Liver (tissue), 9 donors: ENCODE results near the gene SLC5A1. TPM values are rescaled to one million over a fixed set of nuclear protein-coding genes. Genes with fewer than 3 reads are reported as not detected.

Source experiments
- DNase-seq: peaks from one replicate; pipeline ENCODE4 v3.0.0-alpha.2; 2017; ENCODE audit warnings: low spot score
- H3K27ac ChIP-seq, 2 donors: one replicate each; pipeline ENCODE4 v1.7.0; 2013; ENCODE audit warnings: inconsistent platforms in 2 of 2, low read length in 2 of 2, control low read depth in 1 of 2, low read depth in 1 of 2, mild to moderate bottlenecking in 1 of 2
- H3K27me3 ChIP-seq, 4 donors: one replicate each; pipeline versions ENCODE4 v1.6.1 to v1.7.0; 2013; ENCODE audit warnings: low read length in 3 of 4, inconsistent platforms in 1 of 4, mild to moderate bottlenecking in 1 of 4, moderate library complexity in 1 of 4; ENCODE audit not compliant: control insufficient read depth in 4 of 4, insufficient read depth in 4 of 4
- H3K36me3 ChIP-seq, 4 donors: one replicate each; pipeline versions ENCODE4 v1.6.1 to v1.7.0; 2013; ENCODE audit warnings: low read length in 3 of 4, mild to moderate bottlenecking in 3 of 4, low read depth in 1 of 4, moderate library complexity in 1 of 4; ENCODE audit not compliant: control insufficient read depth in 4 of 4, insufficient read depth in 3 of 4
- H3K4me1 ChIP-seq, 4 donors: one replicate each; pipeline versions ENCODE4 v1.6.1 to v1.7.0; 2013; ENCODE audit warnings: low read length in 3 of 4, mild to moderate bottlenecking in 3 of 4, moderate library complexity in 1 of 4; ENCODE audit not compliant: control insufficient read depth in 4 of 4, insufficient read depth in 4 of 4
- H3K4me3 ChIP-seq, 3 donors: one replicate each; pipeline versions ENCODE4 v1.6.1 to v1.7.0; 2013; ENCODE audit warnings: low read length in 3 of 3, control low read depth in 1 of 3, low read depth in 1 of 3, mild to moderate bottlenecking in 1 of 3
- H3K9ac ChIP-seq, 2 donors: one replicate each; pipeline ENCODE4 v1.7.0; 2013; ENCODE audit warnings: low read length in 2 of 2, mild to moderate bottlenecking in 2 of 2, moderate library complexity in 2 of 2, control low read depth in 1 of 2, low read depth in 1 of 2
- H3K9me3 ChIP-seq, 4 donors: one replicate each; pipeline versions ENCODE4 v1.6.1 to v1.7.0; 2013; ENCODE audit warnings: low read length in 3 of 4; ENCODE audit not compliant: control insufficient read depth in 4 of 4
- ATF3 ChIP-seq: IDR thresholded peaks from 2 replicates; pipeline ENCODE4 v1.6.1; 2016; ENCODE audit warnings: antibody characterized with exemption
- CTCF ChIP-seq: fragments of 150-350 bp; IDR thresholded peaks from 2 replicates; pipeline ENCODE4 v1.5.1; 2017; ENCODE audit warnings: improper control_type of control experiment, low read depth, low read length; ENCODE audit not compliant: missing input control
- EGR1 ChIP-seq, 2 donors: IDR thresholded peaks; 2 replicates each; pipeline ENCODE4 v1.6.1; 2016 to 2018; ENCODE audit warnings: antibody characterized with exemption in 2 of 2, low read depth in 2 of 2
- FOXA1 ChIP-seq: IDR thresholded peaks from 2 replicates; pipeline ENCODE4 v1.6.1; 2016; ENCODE audit warnings: antibody characterized with exemption
- FOXA2 ChIP-seq: IDR thresholded peaks from 2 replicates; pipeline ENCODE4 v1.6.1; 2016; ENCODE audit warnings: antibody characterized with exemption
- GABPA ChIP-seq, 2 donors: IDR thresholded peaks in 1 of 2; conservative IDR thresholded peaks in 1 of 2; 2 replicates each; pipeline ENCODE4 v1.6.1; 2016; ENCODE audit warnings: antibody characterized with exemption in 2 of 2, mild to moderate bottlenecking in 1 of 2, moderate library complexity in 1 of 2
- HNF4A ChIP-seq, 2 donors: conservative IDR thresholded peaks; 2 replicates each; pipeline ENCODE4 v1.6.1; 2016; ENCODE audit warnings: antibody characterized with exemption in 2 of 2, mild to moderate bottlenecking in 2 of 2
- HNF4G ChIP-seq: IDR thresholded peaks from 2 replicates; pipeline ENCODE4 v1.6.1; 2016; ENCODE audit warnings: antibody characterized with exemption
- JUND ChIP-seq, 2 donors: IDR thresholded peaks; 2 replicates each; pipeline ENCODE4 v1.6.1; 2016; ENCODE audit warnings: antibody characterized with exemption in 2 of 2
- NR2F2 ChIP-seq: IDR thresholded peaks from 2 replicates; pipeline ENCODE4 v1.6.1; 2016; ENCODE audit warnings: antibody characterized with exemption
- RAD21 ChIP-seq, 2 donors: IDR thresholded peaks; 2 replicates each; pipeline ENCODE4 v1.6.1; 2016; ENCODE audit warnings: antibody characterized with exemption in 2 of 2, mild to moderate bottlenecking in 2 of 2
- RXRA ChIP-seq, 2 donors: IDR thresholded peaks; 2 replicates each; pipeline ENCODE4 v1.6.1; 2017 to 2018; ENCODE audit warnings: antibody characterized with exemption in 2 of 2, mild to moderate bottlenecking in 1 of 2
- SP1 ChIP-seq: IDR thresholded peaks from 2 replicates; pipeline ENCODE4 v1.6.1; 2018; ENCODE audit warnings: antibody characterized with exemption, mild to moderate bottlenecking
- TAF1 ChIP-seq: conservative IDR thresholded peaks from 2 replicates; pipeline ENCODE4 v1.6.1; 2016; ENCODE audit warnings: antibody characterized with exemption, mild to moderate bottlenecking
- YY1 ChIP-seq: IDR thresholded peaks from 2 replicates; pipeline ENCODE4 v1.6.1; 2016; ENCODE audit warnings: antibody characterized with exemption, mild to moderate bottlenecking
- ZBTB33 ChIP-seq: IDR thresholded peaks from 2 replicates; pipeline ENCODE4 v1.6.1; 2016; ENCODE audit warnings: antibody characterized with exemption
- WGBS: extraction: QIAGEN DNeasy Blood & Tissue Kit; methylation state at CpG from one replicate; pipeline ENCODE4 v1.1.7; 2013; 5-methylcytosine and 5-hydroxymethylcytosine counted together
- polyA plus RNA-seq, 2 donors: library from polyadenylated mRNA; stranded (reverse) in 1 of 2; unstranded in 1 of 2; fragments of 200-250 nt in 1 of 2; fragments of >200 nt in 1 of 2; fragmentation: Nextera tagmentation in 1 of 2; extraction: Ambion mirVana in 1 of 2; gene quantifications; one replicate each; pipeline versions ENCODE4 v1.2.1 to v1.2.3, GENCODE V29; 2013 to 2015
- total RNA-seq, 2 donors: library from RNA; depleted of rRNA; stranded (reverse); fragments of >200 nt; gene quantifications; one replicate each; pipeline ENCODE4 v1.2.3, GENCODE V29; 2014
- TF ChIP-seq, protein P1 (sequence below): IDR thresholded peaks from 2 replicates; pipeline ENCODE4 v1.6.1; 2016; ENCODE audit warnings: antibody characterized with exemption, mild to moderate bottlenecking
- TF ChIP-seq, protein P2 (sequence below): IDR thresholded peaks from 2 replicates; pipeline ENCODE4 v1.6.1; 2016; ENCODE audit warnings: antibody characterized with exemption
- donor health status: healthy.
- donor health status: healthy.
- donor health status: healthy.
- donor health status: healthy.
- donor health status: healthy.

SLC5A1 gene
- total and polyA plus RNA-seq, 4 donors = under 0.01 to 6.4 (median 2.5) TPM

- H3K36me3 ChIP-seq = no peaks in the 10 kb centered on the region
- H3K9me3 ChIP-seq = no peaks in the 10 kb centered on the region
- no peak overlapping the region for H3K9ac ChIP-seq
- H3K4me3 ChIP-seq = no peak overlapping the region
- H3K27ac ChIP-seq = no peak overlapping the region
- no peaks in the 10 kb centered on the region for H3K4me1 ChIP-seq
- no peaks in the 10 kb centered on the region for H3K27me3 ChIP-seq
- TF ChIP-seq, protein P1, sequence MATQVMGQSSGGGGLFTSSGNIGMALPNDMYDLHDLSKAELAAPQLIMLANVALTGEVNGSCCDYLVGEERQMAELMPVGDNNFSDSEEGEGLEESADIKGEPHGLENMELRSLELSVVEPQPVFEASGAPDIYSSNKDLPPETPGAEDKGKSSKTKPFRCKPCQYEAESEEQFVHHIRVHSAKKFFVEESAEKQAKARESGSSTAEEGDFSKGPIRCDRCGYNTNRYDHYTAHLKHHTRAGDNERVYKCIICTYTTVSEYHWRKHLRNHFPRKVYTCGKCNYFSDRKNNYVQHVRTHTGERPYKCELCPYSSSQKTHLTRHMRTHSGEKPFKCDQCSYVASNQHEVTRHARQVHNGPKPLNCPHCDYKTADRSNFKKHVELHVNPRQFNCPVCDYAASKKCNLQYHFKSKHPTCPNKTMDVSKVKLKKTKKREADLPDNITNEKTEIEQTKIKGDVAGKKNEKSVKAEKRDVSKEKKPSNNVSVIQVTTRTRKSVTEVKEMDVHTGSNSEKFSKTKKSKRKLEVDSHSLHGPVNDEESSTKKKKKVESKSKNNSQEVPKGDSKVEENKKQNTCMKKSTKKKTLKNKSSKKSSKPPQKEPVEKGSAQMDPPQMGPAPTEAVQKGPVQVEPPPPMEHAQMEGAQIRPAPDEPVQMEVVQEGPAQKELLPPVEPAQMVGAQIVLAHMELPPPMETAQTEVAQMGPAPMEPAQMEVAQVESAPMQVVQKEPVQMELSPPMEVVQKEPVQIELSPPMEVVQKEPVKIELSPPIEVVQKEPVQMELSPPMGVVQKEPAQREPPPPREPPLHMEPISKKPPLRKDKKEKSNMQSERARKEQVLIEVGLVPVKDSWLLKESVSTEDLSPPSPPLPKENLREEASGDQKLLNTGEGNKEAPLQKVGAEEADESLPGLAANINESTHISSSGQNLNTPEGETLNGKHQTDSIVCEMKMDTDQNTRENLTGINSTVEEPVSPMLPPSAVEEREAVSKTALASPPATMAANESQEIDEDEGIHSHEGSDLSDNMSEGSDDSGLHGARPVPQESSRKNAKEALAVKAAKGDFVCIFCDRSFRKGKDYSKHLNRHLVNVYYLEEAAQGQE = no peak
- TF ChIP-seq GABPA (IDR thresholded peaks at IDR 0.05 in 1 of 2, conservative IDR thresholded peaks at IDR 0.05 in 1 of 2) = no peak
- no peak for TF ChIP-seq ATF3
- TF ChIP-seq EGR1 (IDR thresholded peaks at IDR 0.05; ENCODE audit: low read depth in 2 of 2) = no peak
- TF ChIP-seq, protein P2, sequence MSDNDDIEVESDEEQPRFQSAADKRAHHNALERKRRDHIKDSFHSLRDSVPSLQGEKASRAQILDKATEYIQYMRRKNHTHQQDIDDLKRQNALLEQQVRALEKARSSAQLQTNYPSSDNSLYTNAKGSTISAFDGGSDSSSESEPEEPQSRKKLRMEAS = no peak
- no peak for TF ChIP-seq RXRA (IDR thresholded peaks at IDR 0.05)
- no peak for TF ChIP-seq RAD21 (IDR thresholded peaks at IDR 0.05)
- TF ChIP-seq SP1 = no peak
- no peak for TF ChIP-seq YY1
- TF ChIP-seq NR2F2 = no peak
- no peak for TF ChIP-seq CTCF
- TF ChIP-seq FOXA1 = no peak
- no peak for TF ChIP-seq ZBTB33
- TF ChIP-seq TAF1 = no peak
- TF ChIP-seq JUND (IDR thresholded peaks at IDR 0.05) = no peak
- TF ChIP-seq HNF4G = no peak
- no peak for TF ChIP-seq FOXA2
- no peak for TF ChIP-seq HNF4A (conservative IDR thresholded peaks at IDR 0.05)
- DNase-seq = no peak
- 68% methylated on average over 3 of the region's 3 CpGs for WGBS
Observed at GRCh38 chr22:32021716-32022115, 21.3 kb upstream of the SLC5A1 start.
